Psoas muscle (tissue), 8 donors: ENCODE data around the gene SAPCD2. TPM values are rescaled to one million over a fixed set of nuclear protein-coding genes. Genes with fewer than 3 reads are reported as not detected.
A peak's percentile ranks its signal among the peaks of the same experiment; 100 is the strongest.

Experiments
- ATAC-seq, 4 donors: fragments of 200-7000 bp; cut with Tn5 transposase; one replicate each; pipeline ENCODE4 v1.9.1; 2020; ENCODE audit warnings: moderate library complexity in 3 of 4, mild to moderate bottlenecking in 2 of 4
- DNase-seq, 2 donors: peaks; one replicate each; pipeline ENCODE4 v3.0.0-alpha.2; 2020
- H3K27ac ChIP-seq: fragments of 200-600 bp; one replicate; pipeline ENCODE4 v1.8.0; 2022
- H3K27me3 ChIP-seq, 3 donors: fragments of 200-600 bp in 1 of 3; one replicate each; pipeline versions ENCODE4 v1.6.1 to v1.8.0; 2013 to 2022; ENCODE audit warnings: low read length in 2 of 3, mild to moderate bottlenecking in 2 of 3, moderate library complexity in 1 of 3; ENCODE audit not compliant: insufficient read depth in 3 of 3
- H3K36me3 ChIP-seq, 2 donors: fragments of 200-600 bp in 1 of 2; one replicate each; pipeline versions ENCODE4 v1.6.1 to v1.8.0; 2013 to 2022; ENCODE audit warnings: low read depth in 1 of 2, mild to moderate bottlenecking in 1 of 2, moderate library complexity in 1 of 2; ENCODE audit not compliant: insufficient read depth in 1 of 2
- H3K4me1 ChIP-seq: fragments of 200-600 bp; one replicate; pipeline ENCODE4 v1.8.0; 2022
- H3K4me3 ChIP-seq: fragments of 200-600 bp; one replicate; pipeline ENCODE4 v1.8.0; 2022; ENCODE audit warnings: mild to moderate bottlenecking
- H3K9me3 ChIP-seq: fragments of 200-600 bp; one replicate; pipeline ENCODE4 v1.8.0; 2022
- CTCF ChIP-seq: fragments of 200-600 bp; IDR thresholded peaks from one replicate; pipeline ENCODE4 v1.8.0; 2022; ENCODE audit warnings: antibody characterized with exemption
- WGBS, 3 donors: extraction: QIAGEN DNeasy Blood & Tissue Kit; methylation state at CpG; one replicate each; pipeline versions ENCODE4 v1.1.6 to v1.1.7; 2013; 5-methylcytosine and 5-hydroxymethylcytosine counted together
- intact Hi-C, 2 donors: fragments of 100-400 bp; cut with DNase I; formaldehyde crosslinking; loops; one replicate each; pipeline versions ENCODE4 v1.11.0 to v1.14.2; 2022
- polyA plus RNA-seq, 3 donors: library from polyadenylated mRNA; stranded (reverse); fragments of 200-250 nt; gene quantifications; one replicate each; pipeline ENCODE4 v1.2.3, GENCODE V29; 2013
- total RNA-seq, 4 donors: library from RNA; stranded (reverse); fragmentation: NEBNext Ultra II Directional in 2 of 4; extraction: Animal tissue kit (Norgen Biotek cat#: 25700) in 2 of 4; gene quantifications; one replicate each; pipeline versions ENCODE4 v1.2.1 to v1.2.4, GENCODE V29; 2021 to 2023
- donor health status: healthy with polysubstance abuse.
- donor health status: DM: no; HTN: no; CAD: no; lungs with moderate emphysema.
- donor health status: Bipolar disorder and iron deficiency.
- donor health status: healthy.
- donor health status: DM: yes; HTN: yes; CAD: no.
- donor health status: DM: no; HTN: no; CAD: no.
- donor health status: DM: no; HTN: no; CAD: no.
- donor health status: DM: yes; HTN: yes; CAD: no.

SAPCD2 gene
- total and polyA plus RNA-seq, 7 donors: 0.10 to 0.22 (median 0.15) TPM; not detected in 1

- H3K4me3 ChIP-seq: no peak within 1 kb of the TSS
- intact Hi-C loops: no loop called here
- ATAC-seq (no peak), DNase-seq (no peak)
- TF ChIP-seq CTCF: no peak
- H3K36me3 ChIP-seq: no peaks in the 10 kb centered on the region
- peaks cover 0 to 6% (median 0%) of the 10 kb centered on the region in 3 donors for H3K27me3 ChIP-seq
- 69 to 81% (median 73%) methylated on average over 16 of the region's 16 CpGs for WGBS, 3 donors
- peaks cover 18% of the 10 kb centered on the region for H3K4me1 ChIP-seq
- no peak within 1 kb of the TSS for H3K27ac ChIP-seq
- H3K9me3 ChIP-seq: no peaks in the 10 kb centered on the region
These were observed 38.3 kb downstream of the SAPCD2 start, which contains the start of gene FUT7 for GRCh38 chr9:137031904-137032640. TSS of gene FUT7 (minus strand) at chr9:137032088. CDS start at chr9:137031991, 97 bp downstream.

- 58 to 73% (median 59%) methylated on average over 64 to 65 of the region's 65 CpGs for WGBS, 3 donors
- DNase-seq (peak in 1 of 2 donors; percentile 58), ATAC-seq (no peak)
- Histone ChIP-seq H3K27me3 (peaks cover 0 to 6% (median 0%) of the 10 kb centered on the region in 3 donors), H3K4me3 (no peak overlapping the region), H3K9me3 (no peaks in the 10 kb centered on the region), H3K36me3 (no peaks in the 10 kb centered on the region), H3K4me1 (peaks cover 27% of the 10 kb centered on the region), H3K27ac (no peak overlapping the region)
- intact Hi-C loops: no loop called here
- no peak for TF ChIP-seq CTCF
These were observed 39.5 kb downstream of the SAPCD2 start for GRCh38 chr9:137030538-137031527.

- Histone ChIP-seq H3K36me3 (no peaks in the 10 kb centered on the region), H3K27ac (no peak overlapping the region), H3K9me3 (no peaks in the 10 kb centered on the region), H3K4me3 (no peak overlapping the region), H3K4me1 (peaks cover 27% of the 10 kb centered on the region), H3K27me3 (peaks cover 0 to 6% (median 0%) of the 10 kb centered on the region in 3 donors)
- intact Hi-C loops: no loop called here
- peak in 1 of 2 donors; percentile 54 for DNase-seq
- no peak for TF ChIP-seq CTCF
- no peak for ATAC-seq
- WGBS, 3 donors: 80 to 91% (median 83%) methylated on average over 14 to 15 of the region's 15 CpGs
These were observed 40.4 kb downstream of the SAPCD2 start for GRCh38 chr9:137030006-137030405.

- no peaks in the 10 kb centered on the region for H3K9me3 ChIP-seq
- intact Hi-C loops: loop anchor here (5.0 to 10.0 kb wide), 2 partner anchors 182 to 184 kb away; partner anchors contain the start of genes PHPT1 (in 2 of the 2) and AJM1 (in 1 of the 2)
- no peak overlapping the region for H3K27ac ChIP-seq
- peak; percentile 83 for TF ChIP-seq CTCF
- WGBS, 3 donors: 33 to 37% (median 36%) methylated on average over 18 to 19 of the region's 19 CpGs
- H3K4me3 ChIP-seq: peak overlapping the region; percentile 72
- H3K4me1 ChIP-seq: peaks cover 21% of the 10 kb centered on the region
- ATAC-seq (peak; percentile 74 to 88 (median 80)), DNase-seq (peak; percentile 85 to 88)
- no peaks in the 10 kb centered on the region for H3K36me3 ChIP-seq
- no peaks in the 10 kb centered on the region for H3K27me3 ChIP-seq
These were observed 41.1 kb downstream of the SAPCD2 start for GRCh38 chr9:137029058-137029936.
